HG03442 (cell line): ENCODE measurements around the gene DNAAF2.
A peak's percentile ranks its signal among the peaks of the same experiment; 100 is the strongest.
"Not testable (repeated sequence)": the region's sequence is repeated elsewhere in the genome, so short reads cannot be mapped to it uniquely, and the experiment has no call there.

Experiments
- ATAC-seq: cut with Tn5 transposase; IDR thresholded peaks from one replicate; pipeline ENCODE4 v1.9.1; 2021; ENCODE audit warnings: mild to moderate bottlenecking, moderate library complexity; ENCODE audit not compliant: unreplicated experiment

The DNAAF2 gene

GRCh38 chr14:49621114-49621881, 13.7 kb downstream of the DNAAF2 start:
- ATAC-seq: peak; percentile 22

- peak; percentile 91 for ATAC-seq
Observed at GRCh38 chr14:49620182-49621113, 14.6 kb downstream of the DNAAF2 start, which contains the start of the genes MGAT2 and RPL36AL. Gene MGAT2 (plus strand): TSS chr14:49620799. CDS start chr14:49621269, 470 bp downstream. Gene RPL36AL (minus strand): TSS chr14:49620626. CDS start chr14:49619104, 1,522 bp downstream.

DNA sequence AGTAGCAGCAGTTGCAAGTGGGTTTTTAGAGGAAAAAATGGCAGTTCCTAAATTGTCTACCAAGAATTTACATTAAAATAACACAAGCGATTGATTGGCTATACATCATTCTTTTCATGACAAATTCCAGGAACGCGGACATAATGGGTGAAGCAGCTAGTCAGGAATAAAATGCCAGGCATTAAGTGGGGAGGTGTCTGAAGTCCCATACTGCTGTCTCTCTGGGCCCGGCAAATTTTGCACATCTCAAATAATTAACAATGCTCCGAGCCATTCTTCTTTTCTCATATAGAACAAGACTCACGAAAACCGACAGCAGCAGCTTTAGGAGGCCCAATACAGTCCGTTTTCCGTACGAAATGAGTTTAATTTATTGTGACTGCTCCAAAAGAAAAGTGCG, 15.3 kb downstream of the DNAAF2 start:
- no peak for ATAC-seq

GRCh38 chr14:49619273-49619672, 15.8 kb downstream of the DNAAF2 start:
- not testable (repeated sequence) for ATAC-seq

DNA sequence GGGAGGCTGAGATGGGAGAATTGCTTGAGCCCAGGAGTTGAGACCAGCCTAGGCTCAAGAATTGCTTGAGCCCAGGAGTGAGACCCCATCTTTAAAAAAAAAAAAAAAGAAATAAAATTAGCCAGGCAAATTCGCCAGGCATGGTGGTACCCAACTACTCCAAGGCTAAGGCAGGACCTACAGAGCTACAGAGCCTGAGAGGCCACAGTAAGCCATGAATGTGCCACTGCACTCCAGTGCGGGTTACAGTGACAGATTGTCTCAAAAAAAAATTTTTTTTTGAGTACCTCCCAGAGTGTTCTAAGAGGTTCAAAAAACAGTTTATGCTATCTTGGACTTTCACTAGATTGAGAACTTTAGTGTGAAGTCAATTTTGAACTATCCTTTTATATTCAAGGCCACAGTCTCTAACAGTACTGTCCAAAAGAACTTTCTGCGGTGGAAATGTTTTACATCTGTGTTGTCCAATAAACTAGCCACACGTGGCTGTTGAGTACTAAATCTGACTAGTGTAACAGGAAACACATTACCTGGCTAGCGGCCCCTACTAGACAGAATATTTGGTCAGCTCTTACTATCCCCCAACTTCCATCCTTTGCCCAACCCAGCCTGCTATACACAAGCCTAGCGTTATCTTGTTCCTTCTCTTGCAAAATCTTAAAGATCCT, 17.1 kb downstream of the DNAAF2 start:
- ATAC-seq: no peak

- ATAC-seq: no peak
Observed at GRCh38 chr14:49615776-49616175, 19.3 kb downstream of the DNAAF2 start.

- no peak for ATAC-seq
Observed at GRCh38 chr14:49614196-49614595, 20.8 kb downstream of the DNAAF2 start.

- ATAC-seq: no peak
Observed at GRCh38 chr14:49612671-49613070, 22.4 kb downstream of the DNAAF2 start.

GRCh38 chr14:49612251-49612650, 22.8 kb downstream of the DNAAF2 start:
- ATAC-seq: no peak

DNA sequence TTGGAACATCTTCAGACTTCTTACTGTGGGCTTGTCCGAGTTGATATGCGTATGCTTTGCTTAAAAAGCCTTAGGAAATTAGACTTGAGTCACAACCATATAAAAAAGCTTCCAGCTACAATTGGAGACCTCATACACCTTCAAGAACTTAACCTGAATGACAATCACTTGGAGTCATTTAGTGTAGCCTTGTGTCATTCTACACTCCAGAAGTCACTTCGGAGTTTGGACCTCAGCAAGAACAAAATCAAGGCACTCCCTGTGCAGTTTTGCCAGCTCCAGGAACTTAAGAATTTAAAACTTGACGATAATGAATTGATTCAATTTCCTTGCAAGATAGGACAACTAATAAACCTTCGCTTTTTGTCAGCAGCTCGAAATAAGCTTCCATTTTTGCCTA, 27.5 kb downstream of the DNAAF2 start:
- no peak for ATAC-seq

DNA sequence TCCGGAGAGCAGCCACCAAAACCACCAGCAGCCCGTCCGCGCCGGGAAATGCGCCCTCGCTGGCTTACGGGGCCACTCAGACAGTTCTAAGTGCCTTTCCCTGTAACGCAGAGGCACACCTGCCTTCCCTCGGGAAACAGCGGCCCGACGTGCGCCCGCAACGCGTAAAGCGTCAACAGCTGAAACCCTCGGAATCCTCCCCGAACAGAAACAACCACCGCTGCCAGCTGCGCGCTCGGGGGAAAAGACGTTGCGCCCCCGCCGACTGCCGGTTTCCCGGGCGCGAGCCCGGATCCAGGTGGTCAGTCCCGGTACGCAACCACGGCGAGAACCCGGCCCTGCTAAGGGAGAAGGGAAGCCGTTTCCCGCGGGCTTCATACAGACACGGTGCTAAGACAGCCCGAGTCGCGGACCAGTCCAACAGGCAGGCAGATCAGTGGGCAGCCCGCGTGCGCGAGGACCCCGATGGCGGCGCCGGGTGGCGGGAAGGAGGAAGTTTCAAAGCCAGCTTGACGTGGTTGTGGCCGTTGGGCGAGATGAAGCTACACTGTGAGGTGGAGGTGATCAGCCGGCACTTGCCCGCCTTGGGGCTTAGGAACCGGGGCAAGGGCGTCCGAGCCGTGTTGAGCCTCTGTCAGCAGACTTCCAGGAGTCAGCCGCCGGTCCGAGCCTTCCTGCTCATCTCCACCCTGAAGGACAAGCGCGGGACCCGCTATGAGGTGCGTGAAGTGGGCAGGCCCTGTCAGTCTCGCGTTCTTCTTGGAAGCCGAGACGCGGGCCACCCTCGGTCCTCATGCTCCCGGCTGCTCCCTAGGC, 36.4 kb downstream of the DNAAF2 start, which contains the start of gene LRR1:
Gene LRR1, plus strand, starts transcription at position 456 of the 816 bp plus-strand sequence. Its CDS starts 81 bp downstream, at position 537.
- ATAC-seq: peak; percentile 43

DNA sequence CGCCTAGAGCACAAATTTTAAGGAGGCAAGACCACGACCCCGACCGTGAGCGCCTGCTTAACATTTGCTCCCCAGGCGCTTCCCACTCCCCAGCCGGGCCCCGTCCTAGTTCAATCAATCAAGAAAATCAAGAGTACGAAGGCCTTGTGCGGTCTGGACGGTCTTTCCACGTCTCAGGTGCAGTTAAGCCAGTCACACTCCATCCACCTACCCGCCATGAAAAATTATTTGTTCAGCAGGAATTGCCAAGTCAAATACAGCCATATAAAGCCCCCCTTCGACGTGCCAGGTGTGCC, 36.9 kb downstream of the DNAAF2 start:
- no peak for ATAC-seq

DNA sequence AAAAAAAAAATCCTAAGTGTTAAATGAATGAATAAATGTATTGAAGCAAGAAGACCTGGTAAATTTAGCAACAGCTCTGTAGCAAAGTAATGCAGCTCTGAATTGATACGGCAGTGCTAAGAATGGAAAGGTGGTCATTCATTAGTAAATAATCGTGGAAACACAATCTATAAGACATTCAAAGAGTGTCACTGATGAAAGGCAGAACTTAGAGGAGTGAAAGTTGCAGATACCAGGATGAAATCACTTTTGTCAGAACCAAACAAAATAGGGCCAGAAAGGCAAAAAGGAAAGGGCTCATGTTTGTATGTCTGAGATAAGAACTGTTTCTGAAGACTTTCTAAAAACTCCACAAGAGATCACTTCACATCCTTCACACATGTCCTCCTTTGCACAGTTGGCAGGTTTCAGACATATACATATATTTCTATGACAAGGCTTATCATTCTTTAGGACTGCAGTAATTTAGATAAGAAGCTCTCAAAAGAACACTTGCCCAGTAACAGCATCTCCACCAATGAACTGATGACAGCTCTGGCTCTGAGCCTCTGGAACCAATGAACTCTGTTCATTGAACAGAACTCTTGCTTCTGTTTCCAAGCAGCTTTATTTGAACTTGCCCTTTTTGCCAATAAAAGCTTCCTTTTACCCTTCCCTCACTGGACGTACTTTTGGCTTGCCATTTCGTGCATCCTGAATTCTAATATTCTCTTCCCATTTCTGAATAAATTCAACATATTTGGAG, 40.5 kb downstream of the DNAAF2 start:
- peak; percentile 31 for ATAC-seq

GRCh38 chr14:49593016-49593415, 42.0 kb downstream of the DNAAF2 start:
- peak; percentile 28 for ATAC-seq

DNA sequence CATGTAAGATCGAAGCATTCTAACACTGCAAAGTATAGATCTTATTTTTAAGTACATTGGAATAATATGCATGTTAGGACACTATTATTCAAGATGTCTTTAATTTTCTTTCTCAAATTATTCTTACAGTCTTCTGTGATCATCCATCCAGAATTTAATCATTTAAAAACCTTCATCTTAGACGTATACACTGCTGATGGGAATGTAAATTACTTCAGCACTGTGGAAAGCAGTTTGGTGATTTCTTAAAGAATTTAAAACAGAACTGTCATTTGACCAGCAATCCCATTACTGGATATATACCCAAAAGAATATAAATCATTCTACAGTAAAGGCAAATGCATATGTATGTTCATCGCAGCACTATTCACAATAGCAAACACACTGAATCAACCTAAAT, 45.7 kb downstream of the DNAAF2 start:
- no peak for ATAC-seq

GRCh38 chr14:49586673-49587460, 48.2 kb downstream of the DNAAF2 start:
- ATAC-seq: peak; percentile 26

- peak; percentile 87 for ATAC-seq
Observed at GRCh38 chr14:49585803-49586672, 49.0 kb downstream of the DNAAF2 start, which contains the start of gene RPS29. Gene RPS29 (minus strand): TSS chr14:49586380. CDS start chr14:49586346, 34 bp downstream.
